Neuronal stem cell (in vitro differentiated cells): ENCODE results near the gene GALNT1.

Experiments used
- DNase-seq: peaks from one replicate; pipeline ENCODE4 v3.0.0-alpha.2; 2013; ENCODE audit warnings: low spot score
- H2AFZ ChIP-seq: one replicate; pipeline ENCODE4 v1.6.1; 2013; ENCODE audit warnings: mild to moderate bottlenecking, low read length, inconsistent platforms
- H2AK5ac ChIP-seq: 2 replicates; pipeline ENCODE4 v1.6.1; 2013; ENCODE audit warnings: low read depth, mild to moderate bottlenecking, inconsistent platforms, low read length, moderate library complexity, mixed read lengths
- H2BK120ac ChIP-seq: 2 replicates; pipeline ENCODE4 v1.6.1; 2013; ENCODE audit warnings: low read depth, mild to moderate bottlenecking, inconsistent platforms, low read length, moderate library complexity, mixed read lengths
- H2BK12ac ChIP-seq: one replicate; pipeline ENCODE4 v1.6.1; 2013; ENCODE audit warnings: low read length, inconsistent platforms
- H2BK15ac ChIP-seq: 2 replicates; pipeline ENCODE4 v1.6.1; 2013; ENCODE audit warnings: mild to moderate bottlenecking, low read length, inconsistent platforms, mixed read lengths
- H2BK5ac ChIP-seq: one replicate; pipeline ENCODE4 v1.6.1; 2013; ENCODE audit warnings: inconsistent platforms, mild to moderate bottlenecking, low read length, moderate library complexity
- H3K14ac ChIP-seq: one replicate; pipeline ENCODE4 v1.6.1; 2013; ENCODE audit warnings: low read length, inconsistent platforms
- H3K18ac ChIP-seq: 2 replicates; pipeline ENCODE4 v1.6.1; 2013; ENCODE audit warnings: low read length, inconsistent platforms
- H3K23ac ChIP-seq: 2 replicates; pipeline ENCODE4 v1.6.1; 2013; ENCODE audit warnings: low read depth, mild to moderate bottlenecking, mixed read lengths, low read length, inconsistent platforms; ENCODE audit not compliant: poor library complexity
- H3K27ac ChIP-seq: replicated peaks from 3 replicates; pipeline ENCODE4 v1.5.1; 2013; ENCODE audit warnings: low read length, inconsistent platforms
- H3K27me3 ChIP-seq, 3 experiments: 2 replicates each; pipeline ENCODE4 v1.6.1; 2013; ENCODE audit warnings: low read length in 3 of 3, mild to moderate bottlenecking in 2 of 3, inconsistent platforms in 1 of 3, low read depth in 1 of 3, mixed read lengths in 1 of 3, moderate library complexity in 1 of 3; ENCODE audit not compliant: control insufficient read depth in 3 of 3, insufficient read depth in 3 of 3
- H3K36me3 ChIP-seq, 2 donors: replicated peaks in 1 of 2; 2 replicates each; pipeline ENCODE4 v1.6.1; 2013; ENCODE audit warnings: low read length in 2 of 2; ENCODE audit not compliant: control insufficient read depth in 2 of 2, insufficient read depth in 2 of 2
- H3K4ac ChIP-seq: 2 replicates; pipeline ENCODE4 v1.6.1; 2013; ENCODE audit warnings: inconsistent platforms, mild to moderate bottlenecking, low read length, moderate library complexity
- H3K4me1 ChIP-seq, 2 donors: 1 replicate in 1 of 2; 2 replicates in 1 of 2; pipeline ENCODE4 v1.6.1; 2013; ENCODE audit warnings: low read length in 2 of 2, low read depth in 1 of 2; ENCODE audit not compliant: control insufficient read depth in 2 of 2, insufficient read depth in 1 of 2
- H3K4me2 ChIP-seq: one replicate; pipeline ENCODE4 v1.6.1; 2013; ENCODE audit warnings: mild to moderate bottlenecking, low read length, inconsistent platforms; ENCODE audit not compliant: insufficient read depth, poor library complexity, severe bottlenecking
- H3K4me3 ChIP-seq, 2 donors: 2 replicates each; pipeline ENCODE4 v1.5.1; 2013; ENCODE audit warnings: low read length in 2 of 2, mild to moderate bottlenecking in 2 of 2, inconsistent platforms in 1 of 2, moderate library complexity in 1 of 2
- H3K79me1 ChIP-seq: one replicate; pipeline ENCODE4 v1.6.1; 2013; ENCODE audit warnings: low read depth, mild to moderate bottlenecking, inconsistent platforms, low read length, moderate library complexity
- H3K9ac ChIP-seq: one replicate; pipeline ENCODE4 v1.6.1; 2013; ENCODE audit warnings: mild to moderate bottlenecking, low read depth, low read length, inconsistent platforms; ENCODE audit not compliant: poor library complexity
- H3K9me3 ChIP-seq, 2 donors: replicated peaks in 1 of 2; 2 replicates each; pipeline versions ENCODE3 to v1.6.1; 2013; ENCODE audit warnings: low read length in 2 of 2, mild to moderate bottlenecking in 2 of 2, inconsistent platforms in 1 of 2, low read depth in 1 of 2, mixed read lengths in 1 of 2, moderate library complexity in 1 of 2; ENCODE audit not compliant: control insufficient read depth in 2 of 2, insufficient read depth in 1 of 2
- H4K8ac ChIP-seq: one replicate; pipeline ENCODE4 v1.6.1; 2013; ENCODE audit warnings: low read depth, mild to moderate bottlenecking, inconsistent platforms, low read length, moderate library complexity
- H4K91ac ChIP-seq: one replicate; pipeline ENCODE4 v1.6.1; 2013; ENCODE audit warnings: low read length, low read depth, mild to moderate bottlenecking, inconsistent platforms; ENCODE audit not compliant: poor library complexity
- WGBS, 2 donors: extraction: QIAGEN DNeasy Blood & Tissue Kit; methylation state at CpG; one replicate each; pipeline ENCODE4 v1.1.7; 2013; ENCODE audit warnings: missing lambda C conversion rate in 2 of 2, mixed read lengths in 1 of 2; ENCODE audit not compliant: insufficient read length in 2 of 2, insufficient replicate concordance in 1 of 2; ENCODE audit errors: extremely low coverage in 2 of 2; 5-methylcytosine and 5-hydroxymethylcytosine counted together

Gene GALNT1

GRCh38 chr18:35653392-35654135 lies 72.0 kb downstream of the GALNT1 start:
- no peak overlapping the region for H2BK120ac ChIP-seq
- no peak overlapping the region for H3K4ac ChIP-seq
- peak overlapping the region in 1 of 2 donors; percentile 29 for H3K4me3 ChIP-seq
- no peak overlapping the region for H3K14ac ChIP-seq
- no peak overlapping the region for H2BK12ac ChIP-seq
- no peak overlapping the region for H4K91ac ChIP-seq
- no CpG with 5 or more reads among the region's 4 CpGs for WGBS, 2 donors
- H3K36me3 ChIP-seq, result peaks cover 3 to 18% of the 10 kb centered on the region in 2 donors
- H2BK15ac ChIP-seq, result no peak overlapping the region
- H4K8ac ChIP-seq, result no peak overlapping the region
- peaks cover 0 to 5% of the 10 kb centered on the region in 2 donors for H3K4me1 ChIP-seq
- peaks cover 3 to 12% of the 10 kb centered on the region in 2 donors for H3K9me3 ChIP-seq
- no peak overlapping the region for H3K18ac ChIP-seq
- H3K27ac ChIP-seq, result no peak overlapping the region
- H3K27me3 ChIP-seq, result no peaks in the 10 kb centered on the region
- H2AFZ ChIP-seq, result no peak overlapping the region
- H3K9ac ChIP-seq, result no peak overlapping the region
- no peak overlapping the region for H3K4me2 ChIP-seq
- H3K79me1 ChIP-seq, result no peaks in the 10 kb centered on the region
- DNase-seq, result no peak
- no peak overlapping the region for H2AK5ac ChIP-seq
- no peak overlapping the region for H2BK5ac ChIP-seq
- H3K23ac ChIP-seq, result no peak overlapping the region

GRCh38 chr18:35658112-35658511 lies 76.6 kb downstream of the GALNT1 start:
- Histone ChIP-seq H3K9ac (no peak overlapping the region), H2BK5ac (no peak overlapping the region), H3K4ac (no peak overlapping the region), H2BK12ac (no peak overlapping the region), H3K79me1 (no peaks in the 10 kb centered on the region), H3K23ac (no peak overlapping the region), H3K36me3 (peaks cover 2 to 18% of the 10 kb centered on the region in 2 donors), H2BK120ac (no peak overlapping the region), H2AFZ (no peak overlapping the region), H3K27me3 (no peaks in the 10 kb centered on the region), H3K4me1 (peaks cover 0 to 2% of the 10 kb centered on the region in 2 donors), H2BK15ac (no peak overlapping the region), H3K27ac (no peak overlapping the region), H3K4me2 (no peak overlapping the region), H3K4me3 (no peak overlapping the region), H4K8ac (no peak overlapping the region), H3K18ac (no peak overlapping the region), H3K14ac (no peak overlapping the region), H3K9me3 (no peaks in the 10 kb centered on the region), H4K91ac (no peak overlapping the region), H2AK5ac (no peak overlapping the region)
- DNase-seq, result no peak
- WGBS, 2 donors, result no CpG with 5 or more reads among the region's 4 CpGs

- H3K27ac ChIP-seq, result no peak overlapping the region
- H2BK12ac ChIP-seq, result no peak overlapping the region
- no peak for DNase-seq
- no peaks in the 10 kb centered on the region for H3K27me3 ChIP-seq
- H2AK5ac ChIP-seq, result no peak overlapping the region
- no peaks in the 10 kb centered on the region for H3K4me1 ChIP-seq
- H3K9me3 ChIP-seq, result no peaks in the 10 kb centered on the region
- no peak overlapping the region for H4K8ac ChIP-seq
- H3K4ac ChIP-seq, result no peak overlapping the region
- H3K9ac ChIP-seq, result no peak overlapping the region
- no peak overlapping the region for H2BK120ac ChIP-seq
- no peak overlapping the region for H2BK15ac ChIP-seq
- no peak overlapping the region for H3K4me3 ChIP-seq
- peaks cover 3 to 38% of the 10 kb centered on the region in 2 donors for H3K36me3 ChIP-seq
- no peak overlapping the region for H3K23ac ChIP-seq
- no CpG with 5 or more reads among the region's 5 CpGs for WGBS, 2 donors
- H3K79me1 ChIP-seq, result no peaks in the 10 kb centered on the region
- no peak overlapping the region for H4K91ac ChIP-seq
- no peak overlapping the region for H2BK5ac ChIP-seq
- H3K18ac ChIP-seq, result no peak overlapping the region
- no peak overlapping the region for H2AFZ ChIP-seq
- no peak overlapping the region for H3K4me2 ChIP-seq
- no peak overlapping the region for H3K14ac ChIP-seq
Measured at GRCh38 chr18:35661483-35662146, 80.1 kb downstream of the GALNT1 start.

- no peak overlapping the region for H2AK5ac ChIP-seq
Measured at GRCh38 chr18:35662293-35663062, 80.9 kb downstream of the GALNT1 start.

More at GRCh38 chr18:35662293-35663062, 80.9 kb downstream of the GALNT1 start:
- H2BK5ac ChIP-seq, result no peak overlapping the region
- no peak overlapping the region for H2BK120ac ChIP-seq
- H3K79me1 ChIP-seq, result no peaks in the 10 kb centered on the region
- peaks cover 5 to 40% of the 10 kb centered on the region in 2 donors for H3K36me3 ChIP-seq
- no peaks in the 10 kb centered on the region for H3K4me1 ChIP-seq
- no peak overlapping the region for H3K4me2 ChIP-seq
- WGBS, 2 donors, result no CpG with 5 or more reads among the region's 3 CpGs
- no peak overlapping the region for H3K18ac ChIP-seq
- no peak overlapping the region for H3K9ac ChIP-seq
- H3K9me3 ChIP-seq, result peaks cover 3 to 6% of the 10 kb centered on the region in 2 donors
- no peak overlapping the region for H3K4ac ChIP-seq
- H3K4me3 ChIP-seq, result no peak overlapping the region
- no peak overlapping the region for H3K14ac ChIP-seq
- H3K27ac ChIP-seq, result no peak overlapping the region
- DNase-seq, result no peak
- H4K8ac ChIP-seq, result no peak overlapping the region
- no peak overlapping the region for H2BK15ac ChIP-seq
- H4K91ac ChIP-seq, result no peak overlapping the region
- no peak overlapping the region for H2BK12ac ChIP-seq
- no peak overlapping the region for H3K23ac ChIP-seq
- H3K27me3 ChIP-seq, result no peaks in the 10 kb centered on the region
- no peak overlapping the region for H2AFZ ChIP-seq
